Measurements from ENCODE around the gene ATRAID.
A peak's percentile ranks its signal among the peaks of the same experiment; 100 is the strongest.

The ATRAID gene

DNA sequence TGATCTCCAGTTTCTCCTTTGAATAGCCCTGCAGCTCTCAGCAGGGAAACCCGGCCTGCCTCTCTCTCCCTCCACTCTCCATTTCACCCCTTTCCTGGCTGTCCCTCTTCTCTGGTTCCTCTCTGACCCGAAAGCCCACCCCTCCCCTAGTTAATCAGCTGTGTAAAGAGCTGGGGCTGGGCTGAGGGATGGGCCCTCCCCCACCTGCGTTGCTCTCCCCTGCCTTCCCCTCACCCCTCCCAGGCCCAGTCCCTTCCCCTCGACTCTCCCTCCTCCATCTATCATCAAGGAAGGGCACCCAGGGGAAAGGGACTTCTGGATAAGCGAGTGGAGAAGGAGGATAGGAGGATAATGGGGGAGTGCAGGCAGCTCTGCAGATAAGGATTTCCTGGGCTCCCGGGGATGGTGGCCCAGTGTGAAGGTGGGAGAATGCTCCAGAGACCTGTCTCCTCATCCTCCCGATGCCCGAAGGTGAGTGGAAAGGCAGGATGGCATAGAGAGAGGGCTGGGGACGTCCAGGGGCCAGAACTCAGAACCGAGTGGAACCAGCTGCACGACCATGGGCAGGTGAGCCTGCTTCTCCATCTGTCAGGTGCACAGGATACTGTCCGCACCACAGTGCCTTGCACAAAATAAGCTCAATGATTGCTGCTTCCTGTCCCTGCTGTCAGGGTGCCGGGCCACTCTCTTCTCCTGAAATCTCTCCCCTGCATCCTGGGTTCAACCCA lies 39.0 kb downstream of the ATRAID start:
- TF ChIP-seq, protein P1, sequence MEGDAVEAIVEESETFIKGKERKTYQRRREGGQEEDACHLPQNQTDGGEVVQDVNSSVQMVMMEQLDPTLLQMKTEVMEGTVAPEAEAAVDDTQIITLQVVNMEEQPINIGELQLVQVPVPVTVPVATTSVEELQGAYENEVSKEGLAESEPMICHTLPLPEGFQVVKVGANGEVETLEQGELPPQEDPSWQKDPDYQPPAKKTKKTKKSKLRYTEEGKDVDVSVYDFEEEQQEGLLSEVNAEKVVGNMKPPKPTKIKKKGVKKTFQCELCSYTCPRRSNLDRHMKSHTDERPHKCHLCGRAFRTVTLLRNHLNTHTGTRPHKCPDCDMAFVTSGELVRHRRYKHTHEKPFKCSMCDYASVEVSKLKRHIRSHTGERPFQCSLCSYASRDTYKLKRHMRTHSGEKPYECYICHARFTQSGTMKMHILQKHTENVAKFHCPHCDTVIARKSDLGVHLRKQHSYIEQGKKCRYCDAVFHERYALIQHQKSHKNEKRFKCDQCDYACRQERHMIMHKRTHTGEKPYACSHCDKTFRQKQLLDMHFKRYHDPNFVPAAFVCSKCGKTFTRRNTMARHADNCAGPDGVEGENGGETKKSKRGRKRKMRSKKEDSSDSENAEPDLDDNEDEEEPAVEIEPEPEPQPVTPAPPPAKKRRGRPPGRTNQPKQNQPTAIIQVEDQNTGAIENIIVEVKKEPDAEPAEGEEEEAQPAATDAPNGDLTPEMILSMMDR (conservative IDR thresholded peaks at IDR 0.05; ENCODE audit: low read length): no peak
- no peak for DNase-seq (ENCODE audit: low read depth)

DNA sequence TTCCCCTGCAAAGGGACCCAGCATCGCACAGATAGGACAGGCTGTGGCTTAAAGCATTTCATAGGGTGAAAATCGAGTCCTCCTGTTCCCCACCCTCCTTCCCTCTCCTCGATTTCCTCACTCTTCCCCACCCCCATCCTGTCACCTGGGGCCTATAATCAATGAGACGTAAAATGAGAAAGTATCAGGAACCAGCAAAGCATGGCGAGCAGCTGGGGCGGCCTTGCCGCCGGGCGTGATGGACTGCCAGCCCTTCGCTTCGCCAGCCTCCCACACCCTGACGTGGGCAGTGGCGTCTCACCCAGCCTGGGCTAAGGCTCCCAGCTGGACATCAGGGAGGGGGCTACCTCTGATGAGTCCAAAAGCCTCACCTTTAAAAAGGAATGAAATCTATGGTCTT lies 39.9 kb downstream of the ATRAID start:
- no peak for DNase-seq (ENCODE audit: low read depth)
- TF ChIP-seq, protein P1 (conservative IDR thresholded peaks at IDR 0.05; ENCODE audit: low read length): no peak
- H3K4me3 ChIP-seq (ENCODE audit: low read length): no peak overlapping the region

More for the DNA sequence above, 39.0 kb downstream of the ATRAID start:
- H3K4me3 ChIP-seq (ENCODE audit: low read length): no peak overlapping the region

DNA sequence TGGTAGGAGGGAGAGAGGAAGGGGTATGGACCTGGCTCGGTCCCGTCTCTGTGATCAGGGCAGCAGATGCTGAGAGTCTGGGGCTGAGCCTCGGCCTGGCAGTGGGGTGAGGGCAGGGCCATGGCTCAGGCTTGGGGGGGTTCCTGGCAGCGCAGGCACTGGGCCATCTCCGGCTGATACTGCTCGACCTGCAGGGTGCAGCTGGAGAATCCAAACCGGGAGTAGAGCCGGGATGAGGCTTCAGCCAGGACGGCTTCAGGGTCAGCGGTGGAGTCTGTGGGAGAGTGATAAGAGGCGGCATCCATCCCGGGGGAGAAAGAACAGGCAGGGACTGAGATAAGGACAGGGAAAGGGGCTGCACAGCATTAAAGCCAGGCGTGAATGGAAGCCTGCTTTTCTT lies 43.3 kb downstream of the ATRAID start:
- no peak for DNase-seq (ENCODE audit: low read depth)
- TF ChIP-seq, protein P1 (conservative IDR thresholded peaks at IDR 0.05; ENCODE audit: low read length): no peak
- no peak overlapping the region for H3K4me3 ChIP-seq (ENCODE audit: low read length)

DNA sequence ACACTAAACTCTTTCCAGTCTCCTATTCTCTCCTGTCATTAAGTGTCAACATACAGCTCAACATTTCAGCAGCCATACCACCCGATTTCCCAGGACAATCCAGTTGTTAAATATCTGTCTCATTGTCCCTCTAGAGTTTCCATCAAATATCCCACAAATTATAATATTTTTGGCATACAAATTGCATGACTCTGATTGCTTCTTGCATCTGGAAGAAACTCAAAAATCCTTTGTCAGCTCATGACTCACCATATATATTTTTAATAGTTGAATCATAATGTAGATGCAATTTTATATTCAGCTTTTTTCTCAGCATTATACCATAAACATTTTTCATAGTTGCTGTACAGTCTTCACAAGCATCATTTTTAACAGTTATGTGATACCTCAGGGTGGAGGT lies 43.8 kb downstream of the ATRAID start:
- TF ChIP-seq, protein P1 (conservative IDR thresholded peaks at IDR 0.05; ENCODE audit: low read length): no peak
- no peak overlapping the region for H3K4me3 ChIP-seq (ENCODE audit: low read length)
- peak; percentile 42 for DNase-seq (ENCODE audit: low read depth)

DNA sequence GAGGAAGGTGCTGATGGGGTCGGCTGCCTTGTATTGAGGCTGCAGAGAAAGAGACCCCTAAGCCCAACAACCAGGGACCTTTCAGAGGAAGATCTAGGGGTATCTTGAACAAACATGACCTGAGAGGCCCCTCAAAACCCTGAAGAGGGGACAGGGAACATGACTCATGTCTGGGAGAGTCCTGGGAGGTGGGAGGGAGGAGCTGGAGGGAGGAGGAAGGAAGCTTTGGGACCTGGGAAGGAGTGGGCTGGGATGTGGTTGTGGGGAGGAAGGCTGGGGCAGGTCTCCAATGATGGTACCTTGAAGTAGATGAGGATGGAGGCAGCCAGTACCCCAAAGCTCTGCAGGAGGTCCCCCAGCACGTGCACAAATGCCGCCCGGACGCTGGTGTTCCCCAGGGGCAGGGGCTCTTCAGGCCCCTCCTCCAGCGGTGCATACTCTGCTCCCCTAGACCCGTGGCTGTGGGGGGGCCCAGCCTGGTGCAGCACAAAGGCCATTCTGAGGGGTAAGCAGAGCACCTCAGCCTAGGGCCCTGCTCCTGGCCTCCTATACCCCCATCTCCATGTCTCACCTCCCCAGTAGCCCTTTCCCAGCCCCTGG lies 45.1 kb downstream of the ATRAID start:
- no peak for DNase-seq (ENCODE audit: low read depth)
- TF ChIP-seq, protein P1 (conservative IDR thresholded peaks at IDR 0.05; ENCODE audit: low read length): no peak
- no peak overlapping the region for H3K4me3 ChIP-seq (ENCODE audit: low read length)

DNA sequence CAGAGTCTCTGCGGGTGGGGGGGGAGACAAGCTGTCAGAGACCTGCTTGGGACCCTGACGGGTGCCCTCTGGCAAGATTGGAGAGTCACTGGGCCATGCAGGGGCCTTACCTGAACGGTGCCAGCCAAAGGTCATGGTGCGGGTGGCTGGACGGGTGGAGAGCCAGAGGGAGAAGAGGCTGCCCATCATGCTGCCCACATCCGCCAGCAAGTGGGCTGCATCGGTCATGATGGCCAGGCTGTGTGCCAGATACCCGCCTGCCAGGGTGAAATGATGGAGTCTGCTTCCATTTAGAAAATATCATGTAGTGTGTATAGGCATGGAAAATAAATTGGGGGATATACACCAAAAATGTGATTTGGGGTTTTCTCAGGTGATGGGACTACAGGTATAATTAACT lies 46.2 kb downstream of the ATRAID start:
- no peak overlapping the region for H3K4me3 ChIP-seq (ENCODE audit: low read length)
- TF ChIP-seq, protein P1 (conservative IDR thresholded peaks at IDR 0.05; ENCODE audit: low read length): no peak
- DNase-seq (ENCODE audit: low read depth): no peak
